ENCODE data around the gene ZDHHC12.

Gene ZDHHC12

DNA sequence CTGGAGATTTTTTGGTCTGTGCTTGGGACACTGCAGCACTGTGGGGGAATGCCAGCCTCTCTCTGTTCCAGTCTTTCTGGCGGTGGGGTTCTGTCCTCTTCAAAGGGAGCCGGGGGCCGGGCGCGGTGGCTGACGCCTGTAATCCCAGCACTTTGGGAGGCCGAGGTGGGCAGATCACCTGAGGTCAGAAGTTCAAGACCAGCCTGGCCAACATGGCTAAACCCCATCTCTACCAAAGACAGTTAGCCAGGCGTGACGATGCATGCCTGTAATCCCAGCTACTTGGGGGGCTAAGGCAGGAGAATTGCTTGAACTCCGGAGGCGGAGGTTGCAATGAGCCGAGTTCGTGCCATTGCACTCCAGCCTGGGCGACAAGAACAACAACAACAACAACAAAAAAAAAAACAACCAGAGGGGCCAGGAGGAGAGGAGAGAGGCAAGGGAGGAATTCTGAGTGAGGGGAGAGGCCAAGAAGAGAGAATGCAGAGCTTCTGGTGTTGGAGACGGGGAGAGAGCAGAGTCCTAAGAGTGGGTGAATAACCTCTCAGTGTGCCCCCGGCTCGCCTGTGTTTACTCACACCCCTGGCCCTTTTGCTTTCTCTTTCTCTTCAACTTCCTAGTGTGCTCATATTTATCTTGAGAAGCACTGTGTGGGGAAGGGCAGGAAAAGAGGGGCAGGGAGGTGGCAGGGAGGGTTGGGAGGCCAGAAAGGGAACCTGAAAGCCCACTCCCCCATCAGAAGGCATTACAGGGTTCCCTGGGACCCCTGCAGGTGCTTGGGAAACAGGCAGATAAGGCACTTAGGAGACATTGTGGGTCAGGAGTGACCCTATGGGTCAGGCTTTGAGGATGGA lies 38.1 kb downstream of the ZDHHC12 start:
- DNase-seq (ENCODE audit: low spot score) = no peak

DNA sequence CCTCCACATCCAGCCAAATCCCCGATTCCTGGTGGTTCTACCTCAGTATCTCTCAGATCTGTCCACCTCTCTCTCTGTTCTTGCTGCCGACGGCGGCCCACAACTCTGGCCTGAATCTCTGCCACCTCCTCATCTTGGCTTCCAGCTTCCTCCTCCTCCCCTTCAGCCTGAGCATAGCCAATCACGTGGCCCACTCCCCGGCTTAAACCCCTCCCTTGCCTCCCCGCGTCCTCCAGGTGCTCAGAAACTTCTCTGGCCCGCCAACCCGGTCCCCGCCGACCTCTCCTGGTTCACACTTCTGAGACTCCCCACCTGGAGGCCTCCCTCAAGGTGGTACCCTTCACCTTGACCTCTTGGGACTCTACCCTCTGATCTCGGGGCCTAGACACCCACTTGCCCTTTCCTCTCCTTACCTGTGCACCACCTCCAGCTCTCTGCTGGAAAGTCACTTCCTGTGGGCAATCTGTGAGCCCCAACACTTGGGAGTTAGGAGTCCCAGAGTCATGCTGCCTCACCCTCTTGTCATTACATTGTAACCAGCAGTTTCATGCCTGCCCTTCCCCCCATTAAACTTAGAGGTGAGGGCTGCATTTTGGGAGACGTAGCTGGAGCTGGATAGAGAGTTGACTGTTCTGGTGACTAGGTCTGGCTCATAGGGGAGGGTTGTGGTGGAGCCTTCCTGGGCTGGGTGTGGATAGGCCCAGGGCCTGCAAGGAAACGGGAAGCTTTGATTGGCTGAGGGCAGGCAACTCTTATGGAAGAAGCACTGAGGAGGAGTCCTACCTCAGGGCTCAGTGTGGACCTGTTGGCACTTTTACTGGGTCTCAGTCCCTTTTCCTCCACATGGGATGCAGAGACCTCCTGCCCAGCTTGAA lies 39.4 kb downstream of the ZDHHC12 start:
- DNase-seq (ENCODE audit: low spot score) = peak; percentile 90

DNA sequence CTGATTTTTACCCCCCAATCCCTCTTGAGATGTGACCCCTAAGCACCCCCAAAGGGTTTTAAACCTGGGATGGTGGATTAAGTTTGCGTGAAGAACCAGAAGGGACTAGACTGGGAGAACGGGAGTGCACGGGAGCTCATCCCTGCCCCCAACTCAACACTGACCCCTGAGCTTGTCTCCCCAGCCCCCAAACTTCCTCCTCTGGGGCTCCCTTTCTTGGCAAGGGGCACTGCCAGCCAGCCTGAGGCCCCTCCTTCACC lies 39.9 kb downstream of the ZDHHC12 start:
- DNase-seq (ENCODE audit: low spot score) = no peak

DNA sequence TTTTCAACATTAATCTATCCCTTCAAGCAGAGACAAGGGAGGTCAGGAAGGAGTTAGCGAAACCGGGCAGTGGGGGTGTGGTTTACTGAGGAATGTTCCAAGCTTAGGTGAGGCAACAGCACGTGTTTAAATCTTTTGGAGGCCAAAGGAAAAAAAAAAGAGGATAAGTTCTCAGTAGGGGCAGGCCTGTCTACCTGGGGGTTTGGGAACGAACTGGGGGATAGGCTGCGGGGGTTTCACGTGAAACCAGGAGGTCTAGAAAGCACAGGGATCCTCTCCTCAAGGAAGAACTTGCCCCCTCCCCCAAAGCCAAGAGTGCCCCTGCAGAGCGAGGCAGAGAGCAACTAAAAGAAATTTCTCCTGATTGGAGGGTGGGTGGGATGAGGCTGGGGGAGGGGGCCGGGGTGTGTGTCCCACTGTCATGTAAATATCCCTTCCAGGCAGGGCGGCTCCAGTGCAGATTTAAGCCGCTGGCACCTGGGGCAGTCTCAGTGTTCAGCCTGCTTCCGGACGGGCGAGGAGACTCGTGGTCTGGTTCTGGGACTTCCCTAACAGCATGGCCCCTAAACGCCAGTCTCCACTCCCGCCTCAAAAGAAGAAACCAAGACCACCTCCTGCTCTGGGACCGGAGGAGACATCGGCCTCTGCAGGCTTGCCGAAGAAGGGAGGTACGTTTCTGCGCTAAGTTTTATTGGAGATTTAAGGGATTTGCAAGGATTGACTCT lies 40.4 kb downstream of the ZDHHC12 start:
- DNase-seq (ENCODE audit: low spot score) = peak; percentile 56

DNA sequence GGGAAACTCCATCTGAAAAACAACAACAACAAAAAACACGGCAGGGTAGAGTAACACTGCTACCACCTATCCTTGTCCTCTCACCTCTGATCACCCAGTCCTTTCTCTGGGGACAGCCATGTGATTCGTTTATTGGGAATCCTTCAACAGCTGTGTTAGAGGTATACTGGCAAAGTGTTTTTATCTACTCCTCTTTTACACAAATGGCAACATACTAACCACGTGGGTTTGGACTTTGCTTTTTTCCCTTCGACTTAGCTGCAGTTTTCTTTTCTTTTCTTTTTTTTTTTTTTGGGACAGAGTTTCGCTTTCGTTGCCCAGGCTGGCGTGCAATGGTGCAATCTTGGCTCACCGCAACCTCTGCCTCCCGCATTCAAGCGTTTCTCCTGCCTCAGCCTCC lies 46.1 kb downstream of the ZDHHC12 start:
- DNase-seq (ENCODE audit: low spot score) = no peak

DNA sequence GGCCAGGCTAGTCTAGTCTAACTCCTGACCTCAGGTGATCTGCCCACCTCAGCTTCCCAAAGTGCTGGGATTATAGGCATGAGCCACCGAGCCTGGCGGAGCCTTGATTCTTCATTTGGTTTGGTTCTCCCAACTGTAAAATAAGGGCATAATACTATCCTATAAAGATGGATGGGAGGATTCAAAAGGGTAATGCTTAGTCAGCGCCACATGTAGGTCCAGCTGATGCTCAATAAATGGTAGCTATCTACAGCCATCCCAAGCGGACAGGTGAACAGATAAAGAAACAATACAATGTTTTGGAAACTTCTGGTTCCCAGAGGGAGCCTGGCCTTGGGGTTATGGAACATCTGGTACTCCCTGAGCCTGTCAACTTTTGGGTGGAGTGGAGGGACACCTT lies 48.5 kb downstream of the ZDHHC12 start:
- DNase-seq (ENCODE audit: low spot score) = no peak
